Omental fat pad (tissue), 4 donors: ENCODE results near the gene WFDC8. TPM values are rescaled to one million over a fixed set of nuclear protein-coding genes. Genes with fewer than 3 reads are reported as not detected.
A peak's percentile ranks its signal among the peaks of the same experiment; 100 is the strongest.
"Not testable (repeated sequence)": the region's sequence is repeated elsewhere in the genome, so short reads cannot be mapped to it uniquely, and the experiment has no call there.

Source experiments
- ATAC-seq: fragments of 150-250 bp; one replicate; pipeline ENCODE4 v1.9.1; 2016; ENCODE audit warnings: mild to moderate bottlenecking, moderate library complexity; ENCODE audit not compliant: low FRiP score
- DNase-seq: peaks from one replicate; pipeline ENCODE4 v3.0.0-alpha.2; 2019; ENCODE audit warnings: low spot score
- total RNA-seq, 4 donors: library from RNA; depleted of rRNA; stranded (reverse); fragments of >200 nt; gene quantifications; one replicate each; pipeline ENCODE4 v1.1.0, GENCODE V29; 2016
- TF ChIP-seq, protein P1 (sequence below), 3 donors: fragments of 450-650 bp; IDR thresholded peaks; one replicate each; pipeline ENCODE4 v1.5.1; 2016 to 2017; ENCODE audit warnings: antibody characterized with exemption in 3 of 3, mild to moderate bottlenecking in 3 of 3, moderate library complexity in 2 of 3

WFDC8 gene
- total RNA-seq, 4 donors from 2014 or later: not detected

GRCh38 chr20:45581702-45582101, 2.6 kb upstream of the WFDC8 start:
- DNase-seq (no peak), ATAC-seq (peak; percentile 81)
- TF ChIP-seq, protein P1, sequence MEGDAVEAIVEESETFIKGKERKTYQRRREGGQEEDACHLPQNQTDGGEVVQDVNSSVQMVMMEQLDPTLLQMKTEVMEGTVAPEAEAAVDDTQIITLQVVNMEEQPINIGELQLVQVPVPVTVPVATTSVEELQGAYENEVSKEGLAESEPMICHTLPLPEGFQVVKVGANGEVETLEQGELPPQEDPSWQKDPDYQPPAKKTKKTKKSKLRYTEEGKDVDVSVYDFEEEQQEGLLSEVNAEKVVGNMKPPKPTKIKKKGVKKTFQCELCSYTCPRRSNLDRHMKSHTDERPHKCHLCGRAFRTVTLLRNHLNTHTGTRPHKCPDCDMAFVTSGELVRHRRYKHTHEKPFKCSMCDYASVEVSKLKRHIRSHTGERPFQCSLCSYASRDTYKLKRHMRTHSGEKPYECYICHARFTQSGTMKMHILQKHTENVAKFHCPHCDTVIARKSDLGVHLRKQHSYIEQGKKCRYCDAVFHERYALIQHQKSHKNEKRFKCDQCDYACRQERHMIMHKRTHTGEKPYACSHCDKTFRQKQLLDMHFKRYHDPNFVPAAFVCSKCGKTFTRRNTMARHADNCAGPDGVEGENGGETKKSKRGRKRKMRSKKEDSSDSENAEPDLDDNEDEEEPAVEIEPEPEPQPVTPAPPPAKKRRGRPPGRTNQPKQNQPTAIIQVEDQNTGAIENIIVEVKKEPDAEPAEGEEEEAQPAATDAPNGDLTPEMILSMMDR (IDR thresholded peaks at IDR 0.05): no peak

GRCh38 chr20:45578231-45578630, 853 bp downstream of the WFDC8 start:
- TF ChIP-seq, protein P1 (IDR thresholded peaks at IDR 0.05): no peak
- no peak for DNase-seq
- no peak for ATAC-seq

- ATAC-seq (no peak), DNase-seq (no peak)
- TF ChIP-seq, protein P1 (IDR thresholded peaks at IDR 0.05): no peak
Observed at GRCh38 chr20:45576995-45577394, 2.1 kb downstream of the WFDC8 start.

DNA sequence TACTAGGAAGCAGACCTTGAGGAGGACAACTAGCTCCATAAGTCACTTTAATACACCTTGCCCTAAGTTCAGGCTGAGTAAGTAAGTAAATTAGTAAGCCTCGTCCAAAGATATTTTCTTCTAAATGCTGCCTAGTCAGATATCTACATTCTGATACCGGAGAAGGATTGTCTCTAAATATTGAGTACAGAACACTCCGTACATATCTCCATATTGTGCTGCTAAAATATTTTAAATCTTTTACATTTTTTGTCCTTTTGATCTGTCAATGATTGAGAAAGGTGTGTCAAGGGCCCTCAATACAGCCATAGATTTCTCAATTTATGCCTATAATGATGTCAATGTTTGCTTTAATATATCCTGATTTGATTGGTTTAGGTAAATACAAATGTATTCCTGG, 3.2 kb downstream of the WFDC8 start:
- DNase-seq (no peak), ATAC-seq (no peak)
- TF ChIP-seq, protein P1 (IDR thresholded peaks at IDR 0.05): no peak

GRCh38 chr20:45569650-45570049, 9.4 kb downstream of the WFDC8 start:
- not testable (repeated sequence) for DNase-seq, ATAC-seq

DNA sequence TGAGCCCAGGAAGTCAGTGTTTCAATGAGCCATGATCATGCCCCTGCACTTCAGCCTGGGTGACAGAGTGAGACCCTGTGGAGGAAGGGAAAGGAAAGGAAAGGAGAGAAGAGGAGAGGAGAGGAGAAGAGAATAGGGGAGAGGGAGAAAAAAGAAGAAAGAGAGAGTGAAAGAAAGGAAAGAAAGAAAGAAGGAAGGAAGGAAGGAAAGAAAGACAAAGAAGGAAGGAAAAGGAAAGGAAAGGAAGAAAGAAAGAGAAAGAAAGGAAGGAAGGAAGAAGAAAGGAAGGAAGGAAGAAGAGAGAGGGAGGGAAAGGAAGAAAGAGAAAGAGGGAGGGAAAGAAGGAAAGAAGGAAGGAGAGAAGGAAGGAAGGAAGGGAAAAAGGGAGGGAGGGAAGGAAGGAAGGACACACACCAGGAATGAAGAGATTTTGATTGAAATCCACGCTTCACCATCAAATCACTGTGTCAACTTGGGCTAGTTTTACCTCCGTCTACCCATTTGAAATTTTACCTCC, 14.3 kb downstream of the WFDC8 start:
- no peak for DNase-seq
- TF ChIP-seq, protein P1 (IDR thresholded peaks at IDR 0.05): no peak
- ATAC-seq: no peak

DNA sequence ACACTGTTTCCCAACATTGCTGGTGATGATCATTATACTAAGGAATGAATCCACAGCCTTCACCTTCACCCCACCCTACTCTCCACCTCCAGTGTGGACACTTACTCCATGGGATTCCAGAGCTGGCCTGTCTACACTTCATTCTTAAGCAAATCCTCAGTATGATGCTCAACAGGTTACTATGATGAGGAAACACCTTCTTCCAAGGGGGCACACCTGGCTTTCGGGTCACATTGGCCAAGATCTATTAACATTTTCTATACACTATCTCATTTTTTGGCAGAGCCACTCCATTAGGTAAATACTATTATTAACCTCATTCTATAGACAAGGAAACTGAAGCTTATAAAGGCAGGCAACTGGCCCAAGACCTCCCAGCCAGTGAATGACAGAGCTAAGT, 23.9 kb downstream of the WFDC8 start:
- DNase-seq: no peak
- no peak for ATAC-seq

More for the DNA sequence above, 23.9 kb downstream of the WFDC8 start:
- TF ChIP-seq, protein P1 (IDR thresholded peaks at IDR 0.05): no peak
